A673 (cell line): Measurements from ENCODE around the gene DOK1.

Experiments used
- CTCF ChIP-seq: fragments of 300-800, 200-600 bp; sonication (generic); conservative IDR thresholded peaks from 2 replicates; pipeline ENCODE4 v1.5.1; 2017; ENCODE audit warnings: low read depth, mild to moderate bottlenecking, antibody characterized with exemption, low read length, moderate library complexity, mixed read lengths
- EZH2 ChIP-seq: fragments of 200-600 bp; sonication (generic); IDR thresholded peaks from 2 replicates; pipeline ENCODE4 v1.6.1; 2017; ENCODE audit warnings: borderline replicate concordance, low read depth, mild to moderate bottlenecking, mixed read lengths, antibody characterized with exemption, low read length; ENCODE audit not compliant: poor library complexity, severe bottlenecking

GRCh38 chr2:74522516-74522915, 32.0 kb upstream of the DOK1 start:
- TF ChIP-seq CTCF (no peak), EZH2 (no peak)
